Measurements from ENCODE around the gene UNC5A. TPM values are rescaled to one million over a fixed set of nuclear protein-coding genes. Genes with fewer than 3 reads are reported as not detected.

The UNC5A gene
- total RNA-seq, 1 donor: not detected

DNA sequence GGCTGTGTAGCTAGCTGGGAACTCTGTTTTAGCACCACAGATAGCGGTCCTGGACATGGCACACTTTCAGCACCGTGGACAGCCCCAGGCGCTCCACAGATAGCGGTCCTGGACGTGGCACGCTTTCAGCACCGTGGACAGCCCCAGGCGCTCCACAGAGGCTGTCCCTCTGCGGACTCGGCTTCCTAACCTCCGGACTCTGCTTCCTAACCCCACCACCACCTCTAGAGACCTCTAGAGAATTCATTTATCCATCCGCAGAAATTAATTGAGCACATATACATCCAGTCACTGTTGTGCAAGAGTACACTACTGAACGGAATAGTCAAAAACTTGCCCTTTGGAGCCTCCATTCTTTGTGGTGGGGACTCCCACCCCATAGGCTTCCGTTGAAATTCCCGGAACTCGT is 27.4 kb downstream of the UNC5A start:
- peak; percentile 21 to 94 (median 88) for DNase-seq (ENCODE audit: low read depth in 2 of 3, low spot score in 2 of 3)

GRCh38 chr5:176843673-176844072 is 33.3 kb downstream of the UNC5A start:
- DNase-seq (ENCODE audit: low read depth in 2 of 3, low spot score in 2 of 3): no peak

DNA sequence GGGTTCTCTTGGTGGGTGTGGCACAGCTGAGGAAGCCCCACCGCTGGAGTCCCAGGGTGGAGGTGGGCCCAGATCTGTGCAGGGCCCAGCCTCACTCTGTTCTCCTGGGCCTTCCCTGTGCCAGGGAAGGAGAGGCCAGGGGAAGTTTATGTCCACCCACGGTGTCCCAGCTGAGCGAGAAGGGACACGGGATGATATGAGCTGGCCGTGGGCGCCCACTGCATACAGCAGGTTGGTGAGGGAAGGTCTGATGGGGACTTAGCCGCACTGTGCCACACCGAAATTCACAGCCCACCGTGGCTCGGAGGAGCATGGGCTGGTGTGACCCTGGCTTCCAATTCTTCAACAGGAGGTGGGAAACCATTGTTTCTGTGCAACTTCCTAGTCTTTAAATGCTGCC is 33.9 kb downstream of the UNC5A start:
- DNase-seq (ENCODE audit: low read depth in 2 of 3, low spot score in 2 of 3): no peak

DNA sequence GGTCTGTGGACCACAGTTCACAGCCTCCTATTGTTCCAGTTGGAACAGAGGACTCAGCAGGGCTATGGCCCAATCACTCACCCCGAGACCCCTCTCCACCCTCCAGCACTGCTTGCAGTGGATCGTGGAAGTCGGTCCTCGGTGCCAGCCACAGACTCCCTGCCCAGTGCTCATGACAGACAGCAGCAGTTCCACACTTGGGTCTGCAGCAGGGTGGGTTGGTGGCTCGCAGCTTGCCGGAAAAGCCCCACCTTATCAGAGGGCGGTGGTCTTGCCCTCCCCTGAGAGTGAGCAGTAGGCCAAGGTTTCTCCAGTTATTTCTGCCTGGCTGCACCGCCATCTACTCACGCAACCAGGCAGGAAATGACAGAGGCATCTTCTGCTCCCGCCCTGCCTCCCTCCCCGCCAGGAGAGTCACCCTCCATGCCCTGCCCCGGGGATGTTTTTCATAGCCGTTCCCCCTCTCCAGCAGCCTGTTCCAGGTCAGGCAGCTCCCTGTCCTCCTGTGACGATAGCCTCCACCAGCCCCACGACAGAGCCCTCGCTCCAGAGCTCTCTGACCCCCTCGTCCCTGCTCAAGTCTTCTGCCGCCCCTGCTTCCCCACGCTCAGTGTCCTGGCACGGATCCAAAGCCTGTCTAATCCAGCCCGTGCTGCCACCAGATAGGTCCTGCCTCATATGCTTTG is 34.5 kb downstream of the UNC5A start:
- DNase-seq (ENCODE audit: low read depth in 2 of 3, low spot score in 2 of 3): no peak

DNA sequence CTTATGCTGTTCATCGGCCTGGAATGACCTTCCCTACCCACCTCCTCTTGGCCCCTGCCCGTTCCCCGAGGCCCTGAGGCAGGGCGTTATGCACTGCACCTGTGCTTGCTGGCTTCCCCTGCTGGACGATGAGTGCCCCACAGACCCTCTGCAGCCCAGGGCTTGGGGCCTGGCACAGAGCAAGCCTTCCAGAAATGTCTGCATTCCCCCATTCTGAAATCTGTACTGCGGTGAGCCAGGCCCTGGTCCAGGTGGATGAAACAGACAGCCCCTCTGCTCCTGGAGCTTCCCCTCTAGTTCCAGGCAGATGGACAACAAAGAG is 35.0 kb downstream of the UNC5A start:
- no peak for DNase-seq (ENCODE audit: low read depth in 2 of 3, low spot score in 2 of 3)

- DNase-seq (ENCODE audit: low read depth in 2 of 3, low spot score in 2 of 3): no peak
These were observed 36.2 kb downstream of the UNC5A start for GRCh38 chr5:176846335-176847140.

GRCh38 chr5:176847148-176847547 is 36.8 kb downstream of the UNC5A start:
- no peak for DNase-seq (ENCODE audit: low read depth in 2 of 3, low spot score in 2 of 3)

DNA sequence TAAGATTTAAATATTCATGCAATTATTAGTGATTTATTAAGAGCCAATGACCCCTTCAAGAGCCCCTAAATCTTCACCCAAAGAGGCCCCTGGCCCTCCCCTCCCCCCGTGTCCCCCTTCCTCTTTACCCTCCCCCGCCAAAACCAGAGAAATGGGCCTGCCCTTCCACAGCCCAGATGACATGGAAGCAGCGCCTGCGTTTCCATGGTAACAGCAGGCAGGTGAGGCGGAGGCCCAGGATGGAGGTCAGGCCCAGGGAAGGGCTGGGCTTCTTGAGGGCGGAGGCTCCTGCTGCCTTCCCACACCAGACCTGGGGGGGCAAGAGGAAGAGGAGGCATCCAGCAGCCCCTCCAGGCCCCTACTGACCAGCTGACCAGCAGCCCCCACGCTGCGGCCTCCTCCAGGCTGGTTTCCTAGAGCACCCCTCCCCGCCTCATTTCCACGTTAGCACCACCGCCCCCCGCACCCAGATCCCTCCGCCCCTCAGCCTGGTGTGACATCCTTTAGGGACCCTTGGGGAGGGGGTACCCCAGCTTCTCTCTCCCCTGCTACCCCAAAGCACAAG is 37.4 kb downstream of the UNC5A start:
- DNase-seq (ENCODE audit: low read depth in 2 of 3, low spot score in 2 of 3): no peak

DNA sequence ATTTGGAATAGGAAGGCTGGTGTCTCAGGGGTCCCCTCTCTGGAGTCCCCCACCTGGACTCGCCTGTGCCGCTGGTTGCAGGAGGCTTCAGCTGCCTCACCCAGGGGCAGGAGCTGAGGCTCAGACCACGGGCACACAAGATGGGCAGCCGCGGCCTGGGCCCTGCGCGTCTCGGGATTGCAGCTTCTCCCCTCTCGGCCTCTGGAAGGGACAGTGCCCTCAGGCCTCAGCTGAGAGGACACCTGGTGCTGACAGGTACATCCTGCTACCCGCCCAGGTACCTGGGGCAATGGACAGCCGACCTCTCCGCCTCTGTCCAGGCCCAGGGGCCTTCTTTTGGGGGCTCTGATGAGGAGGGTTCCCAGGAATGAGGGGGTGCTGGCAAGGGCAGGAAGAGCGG is 38.3 kb downstream of the UNC5A start:
- no peak for DNase-seq (ENCODE audit: low read depth in 2 of 3, low spot score in 2 of 3)

DNA sequence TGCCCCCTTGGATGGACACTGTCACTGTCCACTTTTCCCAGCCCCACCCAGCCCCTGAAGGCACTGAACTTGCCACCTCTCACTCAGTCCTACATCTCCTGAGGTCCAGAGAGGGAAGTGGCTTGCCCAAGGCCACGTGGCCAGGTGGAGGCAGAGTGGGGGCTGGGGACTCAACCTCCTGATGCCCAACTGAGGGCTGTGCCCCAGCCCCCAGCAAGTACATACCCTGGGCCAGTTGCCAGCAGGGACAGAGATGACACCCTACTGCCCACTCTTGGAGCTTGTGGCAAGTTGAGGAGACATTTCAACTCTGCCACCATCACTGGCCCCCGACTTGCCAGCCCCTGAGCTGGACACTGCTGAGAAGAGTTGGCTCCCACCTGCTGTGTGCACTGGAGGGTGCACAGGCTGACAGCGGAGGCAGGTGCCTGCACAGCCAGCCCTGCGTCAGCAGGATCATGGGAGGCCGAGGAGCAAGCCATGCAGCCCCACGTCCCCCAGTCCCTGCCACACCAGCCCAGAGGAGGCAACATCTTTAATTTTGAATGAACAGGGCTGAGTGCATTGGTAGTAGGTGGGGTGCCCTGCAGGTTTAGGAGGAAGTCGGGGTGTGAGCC is 39.4 kb downstream of the UNC5A start:
- DNase-seq (ENCODE audit: low read depth in 2 of 3, low spot score in 2 of 3): no peak

- no peak for DNase-seq (ENCODE audit: low read depth in 2 of 3, low spot score in 2 of 3)
These were observed 40.2 kb downstream of the UNC5A start for GRCh38 chr5:176850371-176851245.

- DNase-seq (ENCODE audit: low read depth in 2 of 3, low spot score in 2 of 3): no peak
These were observed 41.0 kb downstream of the UNC5A start for GRCh38 chr5:176851380-176851779.

GRCh38 chr5:176851871-176852658 is 41.7 kb downstream of the UNC5A start:
- DNase-seq (ENCODE audit: low read depth in 2 of 3, low spot score in 2 of 3): no peak

GRCh38 chr5:176853151-176853778 is 42.9 kb downstream of the UNC5A start:
- DNase-seq (ENCODE audit: low read depth in 2 of 3, low spot score in 2 of 3): no peak

- DNase-seq (ENCODE audit: low read depth in 2 of 3, low spot score in 2 of 3): no peak
These were observed 43.8 kb downstream of the UNC5A start for GRCh38 chr5:176854164-176854563.

GRCh38 chr5:176855598-176855997 is 45.2 kb downstream of the UNC5A start:
- DNase-seq (ENCODE audit: low read depth in 2 of 3, low spot score in 2 of 3): no peak

DNA sequence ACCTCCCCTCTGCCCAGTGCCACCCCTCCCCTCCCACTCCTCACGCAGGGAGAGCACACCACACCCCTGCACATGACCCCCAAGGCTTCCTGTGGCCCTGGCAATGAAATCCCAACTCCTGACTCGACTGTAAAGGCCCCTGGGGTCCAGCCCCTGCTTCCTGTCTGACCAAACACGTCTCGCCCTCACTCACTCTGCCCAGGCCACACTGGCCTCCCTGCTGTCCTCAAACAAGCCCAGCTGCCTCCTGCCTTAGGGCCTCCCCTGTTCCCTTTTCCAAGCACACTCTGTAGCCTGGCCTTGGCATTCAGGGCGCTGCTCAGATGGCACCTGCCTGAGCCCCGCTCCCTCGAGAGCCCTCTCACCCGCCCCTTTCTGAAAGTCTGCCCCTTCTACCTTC is 46.4 kb downstream of the UNC5A start:
- DNase-seq (ENCODE audit: low read depth in 2 of 3, low spot score in 2 of 3): no peak

DNA sequence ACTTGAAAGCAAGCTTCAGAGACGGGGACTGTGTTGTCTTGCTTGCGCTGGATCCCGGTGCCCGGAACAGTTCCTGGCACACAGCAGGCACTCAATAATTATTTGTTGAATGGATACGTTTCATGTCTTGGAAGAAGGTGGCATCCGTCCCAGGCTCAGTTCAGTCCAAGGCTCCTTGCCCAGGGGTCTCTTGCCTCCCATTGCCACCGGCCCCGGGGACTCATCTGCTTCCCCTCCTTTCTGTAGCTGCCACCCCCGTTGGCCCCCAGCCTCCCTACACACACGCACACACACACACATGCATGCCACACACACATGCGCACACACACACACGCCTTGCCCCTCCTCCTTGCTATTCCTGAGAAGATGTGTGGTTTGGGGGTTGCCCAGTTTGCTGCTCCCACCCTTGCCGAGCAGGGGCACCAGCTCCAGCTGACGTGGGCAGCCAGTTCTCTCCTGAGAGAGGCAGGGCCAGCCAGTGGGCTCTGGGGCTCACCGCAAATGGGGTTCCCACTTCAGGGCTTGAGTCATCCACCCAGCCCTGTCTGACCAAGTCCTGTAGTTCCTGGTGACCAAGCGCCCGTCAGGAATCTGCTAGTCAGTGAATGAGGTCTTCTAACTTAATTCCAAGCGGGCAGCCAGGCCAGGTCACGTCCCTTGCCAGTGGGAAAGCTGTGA is 47.0 kb downstream of the UNC5A start:
- DNase-seq (ENCODE audit: low read depth in 2 of 3, low spot score in 2 of 3): no peak

- DNase-seq (ENCODE audit: low read depth in 2 of 3, low spot score in 2 of 3): no peak
These were observed 47.5 kb downstream of the UNC5A start for GRCh38 chr5:176857894-176858273.

Data from hematopoietic multipotent progenitor cell (in vitro differentiated cells).